Endodermal cell (in vitro differentiated cells): ENCODE results near the gene IL21R. TPM values are rescaled to one million over a fixed set of nuclear protein-coding genes. Genes with fewer than 3 reads are reported as not detected.

Source experiments
- DNase-seq: peaks from one replicate; pipeline ENCODE4 v3.0.0-alpha.2; 2017
- H3K27ac ChIP-seq: 2 replicates; pipeline ENCODE4 v1.5.1; 2013; ENCODE audit warnings: mild to moderate bottlenecking, low read depth, low read length, moderate library complexity
- H3K27me3 ChIP-seq: 2 replicates; pipeline ENCODE4 v1.6.1; 2013; ENCODE audit warnings: mild to moderate bottlenecking, low read length, moderate library complexity; ENCODE audit not compliant: insufficient read depth, control insufficient read depth, poor library complexity, severe bottlenecking
- H3K36me3 ChIP-seq: 2 replicates; pipeline ENCODE4 v1.7.0; 2013; ENCODE audit warnings: mild to moderate bottlenecking, low read length, moderate library complexity; ENCODE audit not compliant: control insufficient read depth, insufficient read depth
- H3K4me1 ChIP-seq: one replicate; pipeline ENCODE4 v1.7.0; 2013; ENCODE audit warnings: low read length; ENCODE audit not compliant: control insufficient read depth, insufficient read depth
- H3K4me3 ChIP-seq: 2 replicates; pipeline ENCODE4 v1.5.1; 2013; ENCODE audit warnings: mild to moderate bottlenecking, low read length, moderate library complexity
- H3K9ac ChIP-seq: 2 replicates; pipeline ENCODE4 v1.6.1; 2013; ENCODE audit warnings: mild to moderate bottlenecking, low read length, moderate library complexity; ENCODE audit not compliant: poor library complexity, severe bottlenecking; ENCODE audit errors: extremely low read depth
- H3K9me3 ChIP-seq: 2 replicates; pipeline ENCODE4 v1.6.1; 2013; ENCODE audit warnings: mild to moderate bottlenecking, low read length, moderate library complexity; ENCODE audit not compliant: control insufficient read depth
- H3K27ac Mint-ChIP-seq: 2 replicates; pipeline ENCODE4 v1.8.0; 2020; ENCODE audit warnings: mixed read lengths
- H3K27me3 Mint-ChIP-seq: 2 replicates; pipeline ENCODE4 v1.8.0; 2021; ENCODE audit warnings: mild to moderate bottlenecking, mixed read lengths; ENCODE audit not compliant: insufficient read depth
- H3K36me3 Mint-ChIP-seq: 2 replicates; pipeline ENCODE4 v1.8.0; 2020; ENCODE audit warnings: low read depth, mixed read lengths
- H3K4me1 Mint-ChIP-seq: 2 replicates; pipeline ENCODE4 v1.8.0; 2020; ENCODE audit warnings: mixed read lengths
- H3K4me3 Mint-ChIP-seq: 2 replicates; pipeline ENCODE4 v1.8.0; 2020; ENCODE audit warnings: mild to moderate bottlenecking, moderate library complexity, mixed read lengths
- H3K9me3 Mint-ChIP-seq: 2 replicates; pipeline ENCODE4 v1.8.0; 2020; ENCODE audit warnings: mild to moderate bottlenecking, mixed read lengths
- WGBS, 2 experiments: methylation state at CpG; one replicate each; pipeline versions ENCODE4 v1.1.5 to v1.1.7; 2013; ENCODE audit warnings: missing lambda C conversion rate in 2 of 2, mixed read lengths in 1 of 2; ENCODE audit not compliant: insufficient coverage in 1 of 2, insufficient read length in 1 of 2; 5-methylcytosine and 5-hydroxymethylcytosine counted together
- total RNA-seq, 2 donors: library from RNA; stranded (reverse); fragmentation: NEBNext Ultra II Directional in 1 of 2; extraction: Animal tissue kit (Norgen Biotek cat#: 25700) in 1 of 2; gene quantifications; 2 replicates in 1 of 2; 3 replicates in 1 of 2; pipeline ENCODE4 v1.2.1, GENCODE V29; 2021
- TF ChIP-seq, protein P1 (sequence below): fragments of 200-600 bp; sonication (generic); conservative IDR thresholded peaks from 2 replicates; pipeline ENCODE4 v1.5.0; 2021; ENCODE audit warnings: antibody characterized with exemption, mild to moderate bottlenecking

The IL21R gene
- total RNA-seq, 2 donors from 2014 or later, result 0.18 TPM; not detected in 1

GRCh38 chr16:27436065-27436464 lies 34.1 kb downstream of the IL21R start:
- Mint-ChIP-seq H3K9me3 (peaks cover 1% of the 10 kb centered on the region), H3K36me3 (no peaks in the 10 kb centered on the region), H3K4me3 (no peak overlapping the region), H3K4me1 (no peaks in the 10 kb centered on the region), H3K27ac (no peak overlapping the region), H3K27me3 (no peaks in the 10 kb centered on the region)
- TF ChIP-seq, protein P1, sequence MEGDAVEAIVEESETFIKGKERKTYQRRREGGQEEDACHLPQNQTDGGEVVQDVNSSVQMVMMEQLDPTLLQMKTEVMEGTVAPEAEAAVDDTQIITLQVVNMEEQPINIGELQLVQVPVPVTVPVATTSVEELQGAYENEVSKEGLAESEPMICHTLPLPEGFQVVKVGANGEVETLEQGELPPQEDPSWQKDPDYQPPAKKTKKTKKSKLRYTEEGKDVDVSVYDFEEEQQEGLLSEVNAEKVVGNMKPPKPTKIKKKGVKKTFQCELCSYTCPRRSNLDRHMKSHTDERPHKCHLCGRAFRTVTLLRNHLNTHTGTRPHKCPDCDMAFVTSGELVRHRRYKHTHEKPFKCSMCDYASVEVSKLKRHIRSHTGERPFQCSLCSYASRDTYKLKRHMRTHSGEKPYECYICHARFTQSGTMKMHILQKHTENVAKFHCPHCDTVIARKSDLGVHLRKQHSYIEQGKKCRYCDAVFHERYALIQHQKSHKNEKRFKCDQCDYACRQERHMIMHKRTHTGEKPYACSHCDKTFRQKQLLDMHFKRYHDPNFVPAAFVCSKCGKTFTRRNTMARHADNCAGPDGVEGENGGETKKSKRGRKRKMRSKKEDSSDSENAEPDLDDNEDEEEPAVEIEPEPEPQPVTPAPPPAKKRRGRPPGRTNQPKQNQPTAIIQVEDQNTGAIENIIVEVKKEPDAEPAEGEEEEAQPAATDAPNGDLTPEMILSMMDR, result no peak
- Histone ChIP-seq H3K9ac (no peak overlapping the region), H3K36me3 (no peaks in the 10 kb centered on the region), H3K27ac (no peak overlapping the region), H3K4me1 (no peaks in the 10 kb centered on the region), H3K27me3 (no peaks in the 10 kb centered on the region), H3K4me3 (no peak overlapping the region), H3K9me3 (no peaks in the 10 kb centered on the region)
- 93% methylated on average over 6 to 8 of the region's 8 CpGs for WGBS, 2 experiments
- DNase-seq, result peak; percentile 15

- Histone ChIP-seq H3K27ac (no peak overlapping the region), H3K9ac (no peak overlapping the region), H3K27me3 (no peaks in the 10 kb centered on the region), H3K4me3 (no peak overlapping the region), H3K36me3 (no peaks in the 10 kb centered on the region), H3K4me1 (no peaks in the 10 kb centered on the region), H3K9me3 (no peaks in the 10 kb centered on the region)
- Mint-ChIP-seq H3K9me3 (no peaks in the 10 kb centered on the region), H3K36me3 (no peaks in the 10 kb centered on the region), H3K27me3 (no peaks in the 10 kb centered on the region), H3K4me1 (no peaks in the 10 kb centered on the region), H3K4me3 (no peak overlapping the region), H3K27ac (no peak overlapping the region)
- peak; percentile 29 for DNase-seq
- 91 to 93% methylated on average over 6 to 9 of the region's 9 CpGs for WGBS, 2 experiments
- TF ChIP-seq, protein P1, result no peak
These were observed 35.1 kb downstream of the IL21R start for GRCh38 chr16:27436921-27437650.

- H3K36me3 Mint-ChIP-seq, result no peaks in the 10 kb centered on the region
- no peak overlapping the region for H3K27ac Mint-ChIP-seq
- H3K9me3 ChIP-seq, result no peaks in the 10 kb centered on the region
- no peak overlapping the region for H3K27ac ChIP-seq
- no peak overlapping the region for H3K4me3 Mint-ChIP-seq
- H3K4me1 ChIP-seq, result no peaks in the 10 kb centered on the region
- H3K9ac ChIP-seq, result no peak overlapping the region
- no peaks in the 10 kb centered on the region for H3K36me3 ChIP-seq
- whole genome bisulfite sequencing, 2 experiments, result 92 to 98% methylated on average over 5 to 6 of the region's 6 CpGs
- no peaks in the 10 kb centered on the region for H3K27me3 ChIP-seq
- no peaks in the 10 kb centered on the region for H3K9me3 Mint-ChIP-seq
- H3K4me1 Mint-ChIP-seq, result no peaks in the 10 kb centered on the region
- H3K4me3 ChIP-seq, result no peak overlapping the region
- TF ChIP-seq, protein P1, result no peak
- peak; percentile 13 for DNase-seq
- no peaks in the 10 kb centered on the region for H3K27me3 Mint-ChIP-seq
These were observed 36.0 kb downstream of the IL21R start for GRCh38 chr16:27437946-27438345.
